HG03520 (cell line): Measurements from ENCODE around the gene KIF1C.
"Not testable (repeated sequence)": the region's sequence is repeated elsewhere in the genome, so short reads cannot be mapped to it uniquely, and the experiment has no call there.

Experiments used
- ATAC-seq: cut with Tn5 transposase; IDR thresholded peaks from one replicate; pipeline ENCODE4 v1.9.1; 2021; ENCODE audit warnings: mild to moderate bottlenecking, moderate library complexity; ENCODE audit not compliant: unreplicated experiment

KIF1C gene

GRCh38 chr17:4999430-5000093, 1.8 kb downstream of the KIF1C start:
- ATAC-seq, result no peak

GRCh38 chr17:5000237-5000639, 2.5 kb downstream of the KIF1C start:
- ATAC-seq, result no peak

GRCh38 chr17:5002121-5002788, 4.5 kb downstream of the KIF1C start:
- no peak for ATAC-seq

GRCh38 chr17:5003214-5003867, 5.6 kb downstream of the KIF1C start:
- ATAC-seq, result no peak

GRCh38 chr17:5011928-5012327, 14.2 kb downstream of the KIF1C start:
- ATAC-seq, result no peak

- ATAC-seq, result no peak
Measured at GRCh38 chr17:5014357-5014756, 16.6 kb downstream of the KIF1C start.

- ATAC-seq, result no peak
Measured at GRCh38 chr17:5019475-5019956, 21.8 kb downstream of the KIF1C start.

GRCh38 chr17:5020502-5021023, 22.8 kb downstream of the KIF1C start:
- no peak for ATAC-seq

- no peak for ATAC-seq
Measured at GRCh38 chr17:5022171-5022711, 24.5 kb downstream of the KIF1C start.

GRCh38 chr17:5023588-5024147, 25.9 kb downstream of the KIF1C start:
- ATAC-seq, result no peak

- no peak for ATAC-seq
Measured at GRCh38 chr17:5024604-5025003, 26.9 kb downstream of the KIF1C start.

- no peak for ATAC-seq
Measured at GRCh38 chr17:5027299-5027698, 29.5 kb downstream of the KIF1C start.

- ATAC-seq, result no peak
Measured at GRCh38 chr17:5027916-5028315, 30.2 kb downstream of the KIF1C start.

GRCh38 chr17:5030168-5030567, 32.4 kb downstream of the KIF1C start:
- ATAC-seq, result not testable (repeated sequence)

GRCh38 chr17:5031365-5032082, 33.8 kb downstream of the KIF1C start:
- peak; percentile 63 for ATAC-seq

- no peak for ATAC-seq
Measured at GRCh38 chr17:5032865-5033264, 35.1 kb downstream of the KIF1C start.

- ATAC-seq, result no peak
Measured at GRCh38 chr17:5033352-5034015, 35.7 kb downstream of the KIF1C start.

GRCh38 chr17:5034063-5034462, 36.3 kb downstream of the KIF1C start:
- no peak for ATAC-seq

- no peak for ATAC-seq
Measured at GRCh38 chr17:5034651-5035050, 36.9 kb downstream of the KIF1C start.

- no peak for ATAC-seq
Measured at GRCh38 chr17:5035315-5035714, 37.6 kb downstream of the KIF1C start, which contains the start of gene SLC52A1. SLC52A1 (minus strand) TSS chr17:5035426; CDS start chr17:5034606, 820 bp downstream.
